Sigmoid colon (tissue), 7 donors: Measurements from ENCODE around the gene TMEM204. TPM values are rescaled to one million over a fixed set of nuclear protein-coding genes. Genes with fewer than 3 reads are reported as not detected.

Source experiments
- DNase-seq: peaks from one replicate; pipeline ENCODE4 v3.0.0-alpha.2; 2019
- H3K27ac ChIP-seq, 4 donors: fragments of 200-600 bp; sonication (generic); one replicate each; pipeline ENCODE4 v1.5.1; 2016 to 2019; ENCODE audit warnings: mild to moderate bottlenecking in 1 of 4
- H3K27me3 ChIP-seq, 3 donors: fragments of 200-600 bp; sonication (generic); one replicate each; pipeline ENCODE4 v1.5.1; 2019; ENCODE audit warnings: mild to moderate bottlenecking in 1 of 3
- H3K36me3 ChIP-seq, 4 donors: fragments of 200-600 bp; sonication (generic); one replicate each; pipeline ENCODE4 v1.5.1; 2016 to 2019
- H3K4me1 ChIP-seq, 4 donors: fragments of 200-600 bp; sonication (generic); one replicate each; pipeline ENCODE4 v1.5.1; 2017 to 2019
- H3K4me3 ChIP-seq, 4 donors: fragments of 200-600 bp; sonication (generic); one replicate each; pipeline ENCODE4 v1.5.1; 2017 to 2019; ENCODE audit warnings: mild to moderate bottlenecking in 2 of 4, moderate library complexity in 1 of 4
- H3K9me3 ChIP-seq, 4 donors: fragments of 200-600 bp in 3 of 4; sonication (generic) in 3 of 4; one replicate each; pipeline versions ENCODE4 v1.5.1 to v1.6.1; 2013 to 2019
- EP300 ChIP-seq, 4 donors: sonication (generic); formaldehyde crosslinking; IDR thresholded peaks; one replicate each; pipeline ENCODE4 v1.6.1; 2017; ENCODE audit warnings: antibody characterized with exemption in 4 of 4
- POLR2A ChIP-seq, 2 donors: fragments of 450-650 bp; IDR thresholded peaks; one replicate each; pipeline ENCODE4 v1.6.1; 2016; ENCODE audit warnings: antibody characterized with exemption in 2 of 2, mild to moderate bottlenecking in 2 of 2, moderate library complexity in 2 of 2
- POLR2AphosphoS5 ChIP-seq, 4 donors: sonication (generic); formaldehyde crosslinking; IDR thresholded peaks; one replicate each; pipeline ENCODE4 v1.6.1; 2017; ENCODE audit warnings: antibody characterized with exemption in 4 of 4
- whole genome bisulfite sequencing, 2 donors: extraction: QIAGEN DNeasy Blood & Tissue Kit; methylation state at CpG; one replicate each; pipeline ENCODE4 v1.1.7; 2013; 5-methylcytosine and 5-hydroxymethylcytosine counted together
- intact Hi-C: fragments of 100-400 bp; cut with DNase I; formaldehyde crosslinking; loops from one replicate; pipeline ENCODE4 v1.15.1; 2023
- polyA plus RNA-seq, 3 donors: library from polyadenylated mRNA; stranded (reverse); fragments of 200-250 nt; gene quantifications; one replicate each; pipeline ENCODE4 v1.2.3, GENCODE V29; 2013
- total RNA-seq, 4 donors: library from RNA; depleted of rRNA; stranded (reverse); fragments of >200 nt; gene quantifications; one replicate each; pipeline ENCODE4 v1.1.0, GENCODE V29; 2016
- TF ChIP-seq, protein P1 (sequence below), 4 experiments: fragments of 450-650 bp in 3 of 4; fragments of 200-600 bp in 1 of 4; IDR thresholded peaks; one replicate each; pipeline ENCODE4 v1.5.1; 2016 to 2019; ENCODE audit warnings: antibody characterized with exemption in 4 of 4, mild to moderate bottlenecking in 3 of 4, moderate library complexity in 2 of 4
- donor health status: healthy with polysubstance abuse.
- donor health status: Bipolar disorder and iron deficiency.
- donor health status: healthy.

TMEM204 gene
- total and polyA plus RNA-seq, 7 donors = 2.5 to 46.0 (median 38.0) TPM

DNA sequence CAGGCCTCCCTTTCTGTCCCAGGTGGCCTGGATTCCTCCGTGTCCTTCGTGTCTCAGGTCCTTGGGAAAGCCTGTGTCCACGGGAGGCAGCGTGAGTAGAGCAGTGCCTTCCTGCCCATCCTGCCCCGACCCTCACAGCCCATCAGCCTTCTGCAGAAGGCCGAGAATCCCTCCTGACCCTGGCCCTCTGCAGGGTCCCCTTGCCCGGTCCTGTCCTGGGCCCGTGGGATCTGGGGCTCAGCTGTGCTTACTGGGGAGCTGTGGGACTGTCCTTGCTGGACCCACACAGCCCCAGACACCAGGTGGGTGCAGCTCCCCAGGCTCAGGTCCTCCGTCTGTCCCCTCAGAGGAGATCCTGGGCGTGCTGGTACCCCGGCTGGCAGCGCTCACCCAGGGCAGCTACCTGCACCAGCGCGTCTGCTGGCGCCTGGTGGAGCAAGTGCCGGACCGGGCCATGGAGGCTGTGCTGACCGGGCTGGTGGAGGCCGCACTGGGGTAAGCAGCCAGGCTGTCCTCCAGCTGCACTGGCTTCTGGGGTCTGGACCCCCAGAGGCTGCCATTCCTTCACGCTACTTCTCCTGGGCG, 36.4 kb upstream of the TMEM204 start:
- no peaks in the 10 kb centered on the region for H3K27me3 ChIP-seq
- intact Hi-C loops = no loop called here
- no peaks in the 10 kb centered on the region for H3K9me3 ChIP-seq
- no peak overlapping the region for H3K27ac ChIP-seq
- no peak overlapping the region for H3K4me3 ChIP-seq
- 93 to 95% methylated on average over 21 of the region's 21 CpGs for WGBS, 2 donors
- H3K36me3 ChIP-seq = peaks cover 27 to 75% (median 54%) of the 10 kb centered on the region in 4 donors
- peaks cover 0 to 30% (median 25%) of the 10 kb centered on the region in 4 donors for H3K4me1 ChIP-seq
- DNase-seq = peak; percentile 57
- TF ChIP-seq POLR2A (IDR thresholded peaks at IDR 0.05) (no peak), EP300 (IDR thresholded peaks at IDR 0.05) (no peak), POLR2AphosphoS5 (IDR thresholded peaks at IDR 0.05) (no peak)
- TF ChIP-seq, protein P1, sequence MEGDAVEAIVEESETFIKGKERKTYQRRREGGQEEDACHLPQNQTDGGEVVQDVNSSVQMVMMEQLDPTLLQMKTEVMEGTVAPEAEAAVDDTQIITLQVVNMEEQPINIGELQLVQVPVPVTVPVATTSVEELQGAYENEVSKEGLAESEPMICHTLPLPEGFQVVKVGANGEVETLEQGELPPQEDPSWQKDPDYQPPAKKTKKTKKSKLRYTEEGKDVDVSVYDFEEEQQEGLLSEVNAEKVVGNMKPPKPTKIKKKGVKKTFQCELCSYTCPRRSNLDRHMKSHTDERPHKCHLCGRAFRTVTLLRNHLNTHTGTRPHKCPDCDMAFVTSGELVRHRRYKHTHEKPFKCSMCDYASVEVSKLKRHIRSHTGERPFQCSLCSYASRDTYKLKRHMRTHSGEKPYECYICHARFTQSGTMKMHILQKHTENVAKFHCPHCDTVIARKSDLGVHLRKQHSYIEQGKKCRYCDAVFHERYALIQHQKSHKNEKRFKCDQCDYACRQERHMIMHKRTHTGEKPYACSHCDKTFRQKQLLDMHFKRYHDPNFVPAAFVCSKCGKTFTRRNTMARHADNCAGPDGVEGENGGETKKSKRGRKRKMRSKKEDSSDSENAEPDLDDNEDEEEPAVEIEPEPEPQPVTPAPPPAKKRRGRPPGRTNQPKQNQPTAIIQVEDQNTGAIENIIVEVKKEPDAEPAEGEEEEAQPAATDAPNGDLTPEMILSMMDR (IDR thresholded peaks at IDR 0.05) = no peak

DNA sequence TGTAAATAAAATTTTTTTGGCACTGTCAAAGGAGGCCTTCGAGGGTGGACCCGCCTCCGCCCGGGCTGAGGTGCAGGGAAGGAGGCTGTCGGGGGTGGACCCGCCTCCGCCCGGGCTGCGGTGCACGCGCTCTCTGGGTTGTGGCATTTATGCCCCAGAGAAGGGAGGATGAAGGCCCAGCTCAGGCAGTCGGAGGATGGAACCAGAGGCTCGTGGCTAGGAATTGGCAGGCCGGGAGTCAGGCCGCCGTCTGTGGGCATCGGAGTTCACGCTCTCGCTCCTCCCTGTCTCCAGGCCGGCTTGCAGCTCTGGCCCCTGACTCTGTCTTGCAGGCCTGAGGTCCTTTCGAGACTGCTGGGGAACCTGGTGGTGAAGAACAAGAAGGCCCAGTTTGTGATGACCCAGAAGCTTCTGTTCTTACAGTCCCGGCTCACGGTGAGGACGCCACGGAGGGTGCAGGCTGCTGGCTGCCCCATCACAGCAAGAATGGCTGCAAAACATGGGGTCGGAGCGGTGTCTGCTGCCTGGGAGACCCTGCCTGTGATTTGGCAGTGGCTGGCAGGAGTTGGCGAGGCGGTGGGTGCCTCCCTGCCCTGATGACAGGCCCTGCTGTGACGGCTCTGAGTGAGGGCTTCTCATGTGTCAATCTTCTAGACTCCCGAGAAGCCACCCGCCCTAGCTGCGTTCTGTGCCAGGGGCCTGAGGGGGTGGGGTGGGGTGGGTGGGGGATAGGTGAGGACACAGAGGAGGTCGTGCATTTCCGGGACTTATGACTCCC, 34.4 kb upstream of the TMEM204 start:
- Histone ChIP-seq H3K36me3 (peaks cover 38 to 94% (median 68%) of the 10 kb centered on the region in 4 donors), H3K27ac (no peak overlapping the region), H3K27me3 (no peaks in the 10 kb centered on the region), H3K9me3 (no peaks in the 10 kb centered on the region), H3K4me1 (peaks cover 0 to 14% (median 13%) of the 10 kb centered on the region in 4 donors), H3K4me3 (no peak overlapping the region)
- WGBS, 2 donors = 93 to 96% methylated on average over 35 of the region's 35 CpGs
- TF ChIP-seq EP300 (IDR thresholded peaks at IDR 0.05) = no peak
- TF ChIP-seq POLR2AphosphoS5 (IDR thresholded peaks at IDR 0.05) = no peak
- no peak for TF ChIP-seq POLR2A (IDR thresholded peaks at IDR 0.05)
- TF ChIP-seq, protein P1 (IDR thresholded peaks at IDR 0.05) = no peak
- intact Hi-C loops = no loop called here
- no peak for DNase-seq

DNA sequence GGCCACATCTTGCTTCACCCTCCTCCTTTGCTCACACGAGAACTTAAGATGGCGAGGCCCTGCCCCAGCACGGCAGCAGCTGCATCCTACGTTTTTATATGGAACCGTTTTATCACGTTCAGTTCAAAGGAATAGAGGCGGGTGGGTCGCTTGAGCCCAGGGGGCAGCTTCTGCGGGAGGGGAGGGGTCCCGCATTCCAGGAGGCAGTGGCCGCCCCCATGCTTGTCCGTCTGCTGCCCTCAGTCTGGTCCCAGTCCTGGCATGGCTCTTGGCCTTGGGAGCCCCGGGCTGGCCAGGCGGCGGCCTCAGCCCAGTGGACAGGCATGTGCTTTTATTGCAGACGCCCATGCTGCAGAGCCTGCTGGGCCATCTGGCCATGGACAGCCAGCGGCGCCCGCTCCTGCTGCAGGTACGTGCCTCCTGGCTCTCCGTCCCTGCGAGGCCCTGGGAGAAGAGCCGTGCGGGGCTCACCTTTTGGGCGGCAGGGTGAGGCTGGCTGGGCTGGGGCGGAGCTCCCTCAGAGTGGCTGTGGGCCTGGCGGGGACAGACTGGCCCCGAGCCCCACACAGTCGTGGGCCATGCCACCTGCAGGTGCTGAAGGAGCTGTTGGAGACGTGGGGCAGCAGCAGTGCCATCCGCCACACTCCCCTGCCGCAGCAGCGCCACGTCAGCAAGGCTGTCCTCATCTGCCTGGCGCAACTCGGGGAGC, 33.6 kb upstream of the TMEM204 start:
- TF ChIP-seq, protein P1 (IDR thresholded peaks at IDR 0.05) = no peak
- TF ChIP-seq POLR2AphosphoS5 (IDR thresholded peaks at IDR 0.05) = no peak
- TF ChIP-seq POLR2A (IDR thresholded peaks at IDR 0.05) = no peak
- TF ChIP-seq EP300 (IDR thresholded peaks at IDR 0.05) = no peak
- Histone ChIP-seq H3K27me3 (no peaks in the 10 kb centered on the region), H3K4me3 (no peak overlapping the region), H3K27ac (no peak overlapping the region), H3K4me1 (peaks cover 0 to 6% (median 4%) of the 10 kb centered on the region in 4 donors), H3K9me3 (no peaks in the 10 kb centered on the region), H3K36me3 (peaks cover 38 to 91% (median 68%) of the 10 kb centered on the region in 4 donors)
- intact Hi-C loops = no loop called here
- DNase-seq = no peak
- WGBS, 2 donors = 94 to 96% methylated on average over 36 of the region's 36 CpGs

DNA sequence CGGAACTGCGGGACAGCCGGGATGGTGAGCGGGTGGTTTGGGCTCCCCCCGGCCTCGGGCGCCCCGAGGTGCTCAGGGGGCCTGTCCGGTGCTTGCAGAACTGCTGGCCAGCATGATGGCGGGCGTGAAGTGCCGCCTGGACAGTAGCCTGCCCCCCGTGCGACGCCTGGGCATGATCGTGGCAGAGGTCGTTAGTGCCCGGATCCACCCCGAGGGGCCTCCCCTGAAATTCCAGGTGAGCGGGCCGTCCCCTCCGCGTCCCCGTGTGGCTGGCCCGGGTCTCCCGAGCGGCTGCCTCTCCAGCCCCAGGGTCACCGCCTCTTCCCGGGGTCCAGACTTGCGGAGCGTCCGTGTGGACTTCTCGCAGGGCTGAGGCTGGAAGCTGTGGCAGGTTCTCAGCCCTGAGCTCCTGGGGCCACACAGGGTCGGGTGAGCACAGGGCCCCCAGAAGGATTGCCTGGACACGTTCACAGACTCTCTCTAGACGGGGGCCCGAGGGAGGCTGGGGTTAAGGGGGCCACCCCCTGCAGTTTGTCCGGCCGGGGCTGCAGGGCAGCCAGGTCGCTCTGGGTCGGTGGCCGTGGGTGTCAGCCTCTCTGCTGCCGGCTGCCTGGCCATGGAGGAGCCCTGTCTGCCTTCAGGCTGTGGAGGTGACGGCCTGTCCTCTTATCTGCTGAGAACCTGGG, 32.9 kb upstream of the TMEM204 start:
- H3K27me3 ChIP-seq = no peaks in the 10 kb centered on the region
- no peak overlapping the region for H3K27ac ChIP-seq
- intact Hi-C loops = no loop called here
- DNase-seq = no peak
- TF ChIP-seq POLR2A (IDR thresholded peaks at IDR 0.05) = no peak
- WGBS, 2 donors = 97% methylated on average over 44 of the region's 44 CpGs
- H3K9me3 ChIP-seq = no peaks in the 10 kb centered on the region
- H3K4me3 ChIP-seq = no peak overlapping the region
- H3K36me3 ChIP-seq = peaks cover 37 to 86% (median 65%) of the 10 kb centered on the region in 4 donors
- no peaks in the 10 kb centered on the region for H3K4me1 ChIP-seq
